Embryonic facial prominence (tissue), 1 donor: ENCODE measurements around the gene HIP1R.
"Not testable (repeated sequence)": the region's sequence is repeated elsewhere in the genome, so short reads cannot be mapped to it uniquely, and the experiment has no call there.

Source experiments
- DNase-seq: peaks from one replicate; pipeline ENCODE4 v3.0.0-alpha.2; 2016; ENCODE audit errors: extremely low spot score

The HIP1R gene

GRCh38 chr12:122872815-122873361 is 37.6 kb downstream of the HIP1R start:
- no peak for DNase-seq

GRCh38 chr12:122873540-122873939 is 38.3 kb downstream of the HIP1R start:
- no peak for DNase-seq

- DNase-seq: no peak
Observed at GRCh38 chr12:122874081-122874480, 38.8 kb downstream of the HIP1R start.

- DNase-seq: no peak
Observed at GRCh38 chr12:122875590-122876220, 40.4 kb downstream of the HIP1R start.

- DNase-seq: not testable (repeated sequence)
Observed at GRCh38 chr12:122876281-122876680, 41.0 kb downstream of the HIP1R start.

GRCh38 chr12:122876731-122877130 is 41.5 kb downstream of the HIP1R start:
- DNase-seq: no peak

GRCh38 chr12:122878780-122879612 is 43.7 kb downstream of the HIP1R start:
- no peak for DNase-seq

GRCh38 chr12:122880155-122880667 is 45.0 kb downstream of the HIP1R start:
- no peak for DNase-seq

- DNase-seq: no peak
Observed at GRCh38 chr12:122880668-122881067, 45.4 kb downstream of the HIP1R start.

- DNase-seq: no peak
Observed at GRCh38 chr12:122882908-122883558, 47.8 kb downstream of the HIP1R start.

GRCh38 chr12:122884091-122884826 is 49.0 kb downstream of the HIP1R start:
- no peak for DNase-seq

- DNase-seq: no peak
Observed at GRCh38 chr12:122884860-122885259, 49.6 kb downstream of the HIP1R start.

- DNase-seq: no peak
Observed at GRCh38 chr12:122886161-122886560, 50.9 kb downstream of the HIP1R start.

- DNase-seq: no peak
Observed at GRCh38 chr12:122886851-122887818, 51.9 kb downstream of the HIP1R start.

GRCh38 chr12:122887819-122888212 is 52.6 kb downstream of the HIP1R start:
- DNase-seq: no peak

GRCh38 chr12:122888232-122888752 is 53.0 kb downstream of the HIP1R start:
- peak; percentile 61 for DNase-seq

GRCh38 chr12:122889761-122890520 is 54.7 kb downstream of the HIP1R start:
- no peak for DNase-seq

- no peak for DNase-seq
Observed at GRCh38 chr12:122891661-122892525, 56.6 kb downstream of the HIP1R start.
